Thoracic aorta (tissue), 2 donors: ENCODE data around the gene ADRM1. TPM values are rescaled to one million over a fixed set of nuclear protein-coding genes. Genes with fewer than 3 reads are reported as not detected.

Source experiments
- ATAC-seq: fragments of 150-250 bp; one replicate; pipeline ENCODE4 v1.8.0; 2017; ENCODE audit warnings: low read depth; ENCODE audit not compliant: insufficient number of reproducible peaks, low FRiP score
- DNase-seq: peaks from one replicate; pipeline ENCODE4 v3.0.0-alpha.2; 2020; ENCODE audit warnings: low spot score
- H3K27ac ChIP-seq, 2 donors: fragments of 200-600 bp; sonication (generic); 1 replicate in 1 of 2; 2 replicates in 1 of 2; pipeline ENCODE4 v1.5.1; 2016; ENCODE audit warnings: mild to moderate bottlenecking in 2 of 2, moderate library complexity in 2 of 2
- H3K27me3 ChIP-seq: fragments of 200-600 bp; sonication (generic); replicated peaks from 2 replicates; pipeline ENCODE4 v1.6.0; 2016; ENCODE audit warnings: mild to moderate bottlenecking; ENCODE audit not compliant: insufficient read depth
- H3K36me3 ChIP-seq: fragments of 200-600 bp; sonication (generic); one replicate; pipeline ENCODE4 v1.5.1; 2016
- H3K4me1 ChIP-seq, 2 donors: fragments of 200-600 bp; sonication (generic); 1 replicate in 1 of 2; 2 replicates in 1 of 2; pipeline versions ENCODE4 v1.5.1 to v1.6.0; 2016; ENCODE audit warnings: low read depth in 2 of 2, mild to moderate bottlenecking in 1 of 2; ENCODE audit not compliant: control insufficient read depth in 1 of 2
- H3K4me3 ChIP-seq: fragments of 200-600 bp; sonication (generic); 2 replicates; pipeline ENCODE4 v1.5.1; 2016; ENCODE audit warnings: mild to moderate bottlenecking
- H3K9me3 ChIP-seq: fragments of 200-600 bp; sonication (generic); 2 replicates; pipeline ENCODE4 v1.5.1; 2016
- total RNA-seq, 2 donors: library from RNA; depleted of rRNA; stranded (reverse); fragments of >200 nt; gene quantifications; one replicate each; pipeline versions ENCODE4 v1.1.0 to v1.2.3, GENCODE V29; 2016
- TF ChIP-seq, protein P1 (sequence below): fragments of 200-600 bp; sonication (generic); IDR thresholded peaks from one replicate; pipeline ENCODE4 v1.5.1; 2019; ENCODE audit warnings: antibody characterized with exemption

The ADRM1 gene
- total RNA-seq, 2 donors from 2014 or later, result 98.8 to 113 TPM

GRCh38 chr20:62344092-62344491 lies 41.3 kb downstream of the ADRM1 start:
- no peak overlapping the region for H3K4me3 ChIP-seq
- no peaks in the 10 kb centered on the region for H3K9me3 ChIP-seq
- ATAC-seq (no peak), DNase-seq (no peak)
- no peaks in the 10 kb centered on the region for H3K4me1 ChIP-seq
- H3K27me3 ChIP-seq, result no peaks in the 10 kb centered on the region
- H3K36me3 ChIP-seq, result peaks cover 47% of the 10 kb centered on the region
- H3K27ac ChIP-seq, result no peak overlapping the region
- TF ChIP-seq, protein P1, sequence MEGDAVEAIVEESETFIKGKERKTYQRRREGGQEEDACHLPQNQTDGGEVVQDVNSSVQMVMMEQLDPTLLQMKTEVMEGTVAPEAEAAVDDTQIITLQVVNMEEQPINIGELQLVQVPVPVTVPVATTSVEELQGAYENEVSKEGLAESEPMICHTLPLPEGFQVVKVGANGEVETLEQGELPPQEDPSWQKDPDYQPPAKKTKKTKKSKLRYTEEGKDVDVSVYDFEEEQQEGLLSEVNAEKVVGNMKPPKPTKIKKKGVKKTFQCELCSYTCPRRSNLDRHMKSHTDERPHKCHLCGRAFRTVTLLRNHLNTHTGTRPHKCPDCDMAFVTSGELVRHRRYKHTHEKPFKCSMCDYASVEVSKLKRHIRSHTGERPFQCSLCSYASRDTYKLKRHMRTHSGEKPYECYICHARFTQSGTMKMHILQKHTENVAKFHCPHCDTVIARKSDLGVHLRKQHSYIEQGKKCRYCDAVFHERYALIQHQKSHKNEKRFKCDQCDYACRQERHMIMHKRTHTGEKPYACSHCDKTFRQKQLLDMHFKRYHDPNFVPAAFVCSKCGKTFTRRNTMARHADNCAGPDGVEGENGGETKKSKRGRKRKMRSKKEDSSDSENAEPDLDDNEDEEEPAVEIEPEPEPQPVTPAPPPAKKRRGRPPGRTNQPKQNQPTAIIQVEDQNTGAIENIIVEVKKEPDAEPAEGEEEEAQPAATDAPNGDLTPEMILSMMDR, result no peak

DNA sequence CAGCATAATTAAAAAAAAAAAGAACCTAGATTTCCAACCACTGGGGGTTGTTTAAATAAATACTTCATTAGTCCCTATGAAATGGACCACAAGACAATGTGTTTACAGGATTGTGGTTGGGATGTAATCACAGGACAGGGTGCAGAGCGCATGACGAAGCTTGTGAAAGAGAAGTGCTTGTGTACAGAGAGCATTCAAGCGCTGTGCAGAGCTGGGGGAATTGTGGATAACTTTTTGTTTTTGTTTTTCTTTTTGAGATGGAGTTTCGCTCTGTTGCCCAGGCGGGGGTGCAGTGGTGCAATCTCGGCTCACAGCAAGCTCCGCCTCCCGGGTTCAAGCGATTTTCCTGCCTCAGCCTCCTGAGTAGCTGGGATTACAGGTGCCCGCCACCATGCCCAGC lies 42.0 kb downstream of the ADRM1 start:
- Histone ChIP-seq H3K4me1 (no peaks in the 10 kb centered on the region), H3K4me3 (no peak overlapping the region), H3K27ac (no peak overlapping the region), H3K27me3 (no peaks in the 10 kb centered on the region), H3K36me3 (peaks cover 42% of the 10 kb centered on the region), H3K9me3 (no peaks in the 10 kb centered on the region)
- no peak for DNase-seq
- ATAC-seq, result no peak
- TF ChIP-seq, protein P1, result no peak

DNA sequence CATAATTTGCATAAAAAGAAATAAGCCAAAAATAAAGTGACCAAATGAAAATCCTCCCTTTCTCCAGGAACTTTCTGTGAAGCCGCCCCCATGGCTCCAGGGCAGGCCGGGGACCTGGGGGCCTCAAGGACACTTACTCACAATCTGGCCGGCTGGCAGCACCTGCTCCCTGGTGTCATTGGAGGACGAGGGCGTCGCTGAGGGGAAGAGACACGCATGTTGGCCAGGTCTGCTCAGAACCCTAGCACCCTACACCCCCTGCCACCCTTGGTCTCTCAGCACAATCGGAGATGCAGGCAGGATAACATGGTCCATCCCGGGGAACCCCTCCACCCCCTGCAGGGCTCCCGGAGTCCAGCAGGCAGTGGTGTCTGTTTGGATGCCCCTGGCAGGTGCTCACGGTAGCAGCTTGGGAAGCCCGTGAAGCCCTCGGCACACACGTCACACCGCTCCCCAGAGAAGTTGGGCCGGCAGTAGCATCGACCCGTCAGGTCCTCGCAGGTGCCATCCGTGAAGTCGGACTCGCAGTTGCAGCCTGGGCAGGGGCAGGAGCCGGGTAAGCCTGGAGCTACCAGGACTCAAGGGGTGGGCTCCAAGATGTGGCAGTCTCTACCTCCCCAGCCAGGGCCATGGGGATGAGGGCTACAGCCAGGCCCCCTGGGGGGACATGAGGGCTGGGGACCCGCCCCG lies 43.0 kb downstream of the ADRM1 start:
- TF ChIP-seq, protein P1, result no peak
- H3K36me3 ChIP-seq, result peaks cover 46% of the 10 kb centered on the region
- ATAC-seq (no peak), DNase-seq (no peak)
- H3K4me1 ChIP-seq, result no peaks in the 10 kb centered on the region
- no peak overlapping the region for H3K4me3 ChIP-seq
- H3K27ac ChIP-seq, result no peak overlapping the region
- H3K27me3 ChIP-seq, result no peaks in the 10 kb centered on the region
- H3K9me3 ChIP-seq, result no peaks in the 10 kb centered on the region

- TF ChIP-seq, protein P1, result no peak
- H3K36me3 ChIP-seq, result peaks cover 52% of the 10 kb centered on the region
- no peak overlapping the region for H3K4me3 ChIP-seq
- no peak overlapping the region for H3K27ac ChIP-seq
- H3K27me3 ChIP-seq, result no peaks in the 10 kb centered on the region
- ATAC-seq, result no peak
- no peaks in the 10 kb centered on the region for H3K4me1 ChIP-seq
- no peak for DNase-seq
- H3K9me3 ChIP-seq, result no peaks in the 10 kb centered on the region
These were observed 43.8 kb downstream of the ADRM1 start for GRCh38 chr20:62346398-62347150.

DNA sequence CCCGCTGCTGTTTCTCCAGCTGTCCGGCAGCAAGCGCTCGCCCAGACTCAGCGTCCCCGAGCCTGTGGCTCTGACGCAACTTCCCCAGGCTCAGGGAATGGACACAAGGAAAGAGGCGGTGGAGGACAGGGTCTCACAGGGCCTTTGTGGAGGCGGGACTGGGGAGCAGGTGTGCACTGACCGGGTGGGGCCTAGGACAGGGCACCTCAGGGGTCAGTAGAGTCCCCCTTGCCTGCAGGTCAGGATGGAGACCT lies 44.3 kb downstream of the ADRM1 start:
- peaks cover 54% of the 10 kb centered on the region for H3K36me3 ChIP-seq
- H3K9me3 ChIP-seq, result no peaks in the 10 kb centered on the region
- DNase-seq, result no peak
- no peak for ATAC-seq
- no peak overlapping the region for H3K4me3 ChIP-seq
- no peak overlapping the region for H3K27ac ChIP-seq
- TF ChIP-seq, protein P1, result no peak
- peaks cover 0 to under 1% of the 10 kb centered on the region in 2 donors for H3K4me1 ChIP-seq
- no peaks in the 10 kb centered on the region for H3K27me3 ChIP-seq
